Measurements from ENCODE around the gene WBP2. TPM values are rescaled to one million over a fixed set of nuclear protein-coding genes. Genes with fewer than 3 reads are reported as not detected.

WBP2 gene
- total RNA-seq, 1 donor from 2014 or later: 72.6 TPM

GRCh38 chr17:75830164-75831031, 24.7 kb downstream of the WBP2 start:
- no peak for TF ChIP-seq EZH2 (IDR thresholded peaks at IDR 0.05; ENCODE audit: insufficient read depth, low read length)
- TF ChIP-seq, protein P1, sequence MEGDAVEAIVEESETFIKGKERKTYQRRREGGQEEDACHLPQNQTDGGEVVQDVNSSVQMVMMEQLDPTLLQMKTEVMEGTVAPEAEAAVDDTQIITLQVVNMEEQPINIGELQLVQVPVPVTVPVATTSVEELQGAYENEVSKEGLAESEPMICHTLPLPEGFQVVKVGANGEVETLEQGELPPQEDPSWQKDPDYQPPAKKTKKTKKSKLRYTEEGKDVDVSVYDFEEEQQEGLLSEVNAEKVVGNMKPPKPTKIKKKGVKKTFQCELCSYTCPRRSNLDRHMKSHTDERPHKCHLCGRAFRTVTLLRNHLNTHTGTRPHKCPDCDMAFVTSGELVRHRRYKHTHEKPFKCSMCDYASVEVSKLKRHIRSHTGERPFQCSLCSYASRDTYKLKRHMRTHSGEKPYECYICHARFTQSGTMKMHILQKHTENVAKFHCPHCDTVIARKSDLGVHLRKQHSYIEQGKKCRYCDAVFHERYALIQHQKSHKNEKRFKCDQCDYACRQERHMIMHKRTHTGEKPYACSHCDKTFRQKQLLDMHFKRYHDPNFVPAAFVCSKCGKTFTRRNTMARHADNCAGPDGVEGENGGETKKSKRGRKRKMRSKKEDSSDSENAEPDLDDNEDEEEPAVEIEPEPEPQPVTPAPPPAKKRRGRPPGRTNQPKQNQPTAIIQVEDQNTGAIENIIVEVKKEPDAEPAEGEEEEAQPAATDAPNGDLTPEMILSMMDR (IDR thresholded peaks at IDR 0.05; ENCODE audit: insufficient read depth, low read depth, low read length): peak; percentile 35
- Histone ChIP-seq H2AFZ (ENCODE audit: low read depth, low read length) (no peak overlapping the region), H3K27ac (ENCODE audit: low read depth, low read length) (no peak overlapping the region), H3K9me3 (ENCODE audit: insufficient read depth, low read depth, low read length) (no peaks in the 10 kb centered on the region), H3K4me3 (ENCODE audit: insufficient read depth, low read depth, low read length) (no peak overlapping the region), H3K27me3 (ENCODE audit: insufficient read depth, low read length) (no peaks in the 10 kb centered on the region), H3K9ac (ENCODE audit: low read length) (no peak overlapping the region), H4K20me1 (ENCODE audit: insufficient read depth, low read length) (no peaks in the 10 kb centered on the region), H3K4me1 (ENCODE audit: insufficient read depth, low read length) (peaks cover 18% of the 10 kb centered on the region), H3K79me2 (ENCODE audit: insufficient read depth, low read length) (no peaks in the 10 kb centered on the region), H3K36me3 (ENCODE audit: insufficient read depth, low read length) (no peaks in the 10 kb centered on the region), H3K4me2 (ENCODE audit: low read length) (no peak overlapping the region)
- DNase-seq (ENCODE audit: low read depth) (no peak), FAIRE-seq (no peak)
- peaks cover 2% of the 10 kb centered on the region for H3K36me3 Mint-ChIP-seq (ENCODE audit: low read depth, unreplicated experiment)
- peaks cover 10% of the 10 kb centered on the region for H3K4me1 Mint-ChIP-seq (ENCODE audit: low read depth, unreplicated experiment)
- no peaks in the 10 kb centered on the region for H3K9me3 Mint-ChIP-seq (ENCODE audit: unreplicated experiment)
- H3K27me3 Mint-ChIP-seq (ENCODE audit: low read depth, unreplicated experiment): peaks cover 4% of the 10 kb centered on the region
- no peak overlapping the region for H3K27ac Mint-ChIP-seq (ENCODE audit: unreplicated experiment)
- H3K4me3 Mint-ChIP-seq (ENCODE audit: unreplicated experiment): no peak overlapping the region

- peaks cover 18% of the 10 kb centered on the region for H3K4me1 ChIP-seq (ENCODE audit: insufficient read depth, low read length)
- H3K36me3 ChIP-seq (ENCODE audit: insufficient read depth, low read length): no peaks in the 10 kb centered on the region
- no peak for DNase-seq (ENCODE audit: low read depth)
- H3K79me2 ChIP-seq (ENCODE audit: insufficient read depth, low read length): no peaks in the 10 kb centered on the region
- H3K36me3 Mint-ChIP-seq (ENCODE audit: low read depth, unreplicated experiment): peaks cover 3% of the 10 kb centered on the region
- H3K27ac ChIP-seq (ENCODE audit: low read depth, low read length): no peak overlapping the region
- no peaks in the 10 kb centered on the region for H3K9me3 ChIP-seq (ENCODE audit: insufficient read depth, low read depth, low read length)
- no peak overlapping the region for H3K4me2 ChIP-seq (ENCODE audit: low read length)
- no peak overlapping the region for H3K9ac ChIP-seq (ENCODE audit: low read length)
- H3K4me3 ChIP-seq (ENCODE audit: insufficient read depth, low read depth, low read length): no peak overlapping the region
- H3K27me3 Mint-ChIP-seq (ENCODE audit: low read depth, unreplicated experiment): peaks cover 2% of the 10 kb centered on the region
- peaks cover 10% of the 10 kb centered on the region for H3K4me1 Mint-ChIP-seq (ENCODE audit: low read depth, unreplicated experiment)
- no peak for FAIRE-seq
- H4K20me1 ChIP-seq (ENCODE audit: insufficient read depth, low read length): no peaks in the 10 kb centered on the region
- TF ChIP-seq, protein P1 (IDR thresholded peaks at IDR 0.05; ENCODE audit: insufficient read depth, low read depth, low read length): no peak
- TF ChIP-seq EZH2 (IDR thresholded peaks at IDR 0.05; ENCODE audit: insufficient read depth, low read length): no peak
- no peaks in the 10 kb centered on the region for H3K27me3 ChIP-seq (ENCODE audit: insufficient read depth, low read length)
- H3K9me3 Mint-ChIP-seq (ENCODE audit: unreplicated experiment): no peaks in the 10 kb centered on the region
- H2AFZ ChIP-seq (ENCODE audit: low read depth, low read length): no peak overlapping the region
- H3K4me3 Mint-ChIP-seq (ENCODE audit: unreplicated experiment): no peak overlapping the region
- H3K27ac Mint-ChIP-seq (ENCODE audit: unreplicated experiment): no peak overlapping the region
These were observed 25.4 kb downstream of the WBP2 start for GRCh38 chr17:75829747-75830146.

DNA sequence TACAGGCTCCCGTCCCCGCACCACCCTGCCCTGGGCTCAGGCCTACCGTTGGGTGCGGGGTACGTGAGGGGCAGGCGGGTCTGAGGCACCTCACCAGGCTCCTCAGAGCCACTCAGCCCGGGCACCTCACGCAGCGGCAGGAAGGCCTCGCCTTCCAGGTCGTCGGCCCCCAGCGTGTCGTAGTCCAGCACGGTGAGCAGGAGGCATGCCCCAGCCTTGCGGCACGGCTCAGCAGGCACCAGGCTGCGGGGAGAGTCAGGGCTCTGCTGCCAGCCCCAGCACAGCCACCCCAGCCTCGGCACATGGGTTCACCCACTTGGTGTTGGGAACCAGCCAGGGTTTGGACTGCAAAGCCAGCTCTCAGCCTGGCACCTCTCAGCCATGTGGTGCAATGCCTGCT, 26.4 kb downstream of the WBP2 start:
- Histone ChIP-seq H3K9me3 (ENCODE audit: insufficient read depth, low read depth, low read length) (no peaks in the 10 kb centered on the region), H4K20me1 (ENCODE audit: insufficient read depth, low read length) (no peaks in the 10 kb centered on the region), H2AFZ (ENCODE audit: low read depth, low read length) (no peak overlapping the region), H3K4me1 (ENCODE audit: insufficient read depth, low read length) (peaks cover 18% of the 10 kb centered on the region), H3K79me2 (ENCODE audit: insufficient read depth, low read length) (no peaks in the 10 kb centered on the region), H3K27ac (ENCODE audit: low read depth, low read length) (no peak overlapping the region), H3K36me3 (ENCODE audit: insufficient read depth, low read length) (no peaks in the 10 kb centered on the region), H3K4me3 (ENCODE audit: insufficient read depth, low read depth, low read length) (no peak overlapping the region), H3K4me2 (ENCODE audit: low read length) (no peak overlapping the region), H3K9ac (ENCODE audit: low read length) (no peak overlapping the region), H3K27me3 (ENCODE audit: insufficient read depth, low read length) (no peaks in the 10 kb centered on the region)
- H3K36me3 Mint-ChIP-seq (ENCODE audit: low read depth, unreplicated experiment): peaks cover 3% of the 10 kb centered on the region
- H3K9me3 Mint-ChIP-seq (ENCODE audit: unreplicated experiment): no peaks in the 10 kb centered on the region
- TF ChIP-seq EZH2 (IDR thresholded peaks at IDR 0.05; ENCODE audit: insufficient read depth, low read length): no peak
- TF ChIP-seq, protein P1 (IDR thresholded peaks at IDR 0.05; ENCODE audit: insufficient read depth, low read depth, low read length): no peak
- no peaks in the 10 kb centered on the region for H3K27me3 Mint-ChIP-seq (ENCODE audit: low read depth, unreplicated experiment)
- H3K4me1 Mint-ChIP-seq (ENCODE audit: low read depth, unreplicated experiment): peaks cover 10% of the 10 kb centered on the region
- H3K27ac Mint-ChIP-seq (ENCODE audit: unreplicated experiment): no peak overlapping the region
- DNase-seq (ENCODE audit: low read depth) (no peak), FAIRE-seq (no peak)
- H3K4me3 Mint-ChIP-seq (ENCODE audit: unreplicated experiment): no peak overlapping the region
